Measurements from ENCODE around the gene PET100.

The PET100 gene

DNA sequence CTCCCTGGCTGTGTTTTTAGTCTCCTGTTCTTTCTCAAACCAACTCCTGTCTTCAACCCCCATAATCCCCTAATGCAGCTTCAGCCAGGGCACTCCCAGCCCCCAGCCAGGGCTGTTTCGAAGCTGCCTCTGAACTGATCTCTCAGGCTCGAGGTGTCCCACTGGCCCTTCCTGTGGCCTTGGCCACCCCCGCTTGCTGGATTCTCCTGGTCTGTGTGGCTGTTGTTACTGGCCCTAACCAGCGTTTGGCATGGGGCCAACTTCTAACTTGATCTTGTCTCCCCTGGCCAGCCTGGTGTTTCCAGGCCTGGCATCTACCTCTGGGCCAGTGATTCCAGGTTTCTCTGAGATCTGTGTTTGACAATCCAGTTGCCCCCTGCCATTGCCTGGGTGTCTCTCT, 11.2 kb upstream of the PET100 start:
- H3K27ac ChIP-seq (replicated peaks) = no peak overlapping the region
- H3K4me3 ChIP-seq (replicated peaks; ENCODE audit: insufficient read depth, low read length) = no peak overlapping the region
- DNase-seq (ENCODE audit: low read depth in 1 of 2, low spot score in 1 of 2) = no peak
- H3K27me3 ChIP-seq (ENCODE audit: insufficient read depth, poor library complexity, severe bottlenecking) = no peaks in the 10 kb centered on the region
- TF ChIP-seq GABPA (IDR thresholded peaks at IDR 0.05; ENCODE audit: low read depth) (no peak), POLR2AphosphoS5 (IDR thresholded peaks at IDR 0.05; ENCODE audit: low read depth) (no peak), SPI1 (IDR thresholded peaks at IDR 0.05; ENCODE audit: borderline replicate concordance, low read depth) (no peak)
- TF ChIP-seq, protein P1, sequence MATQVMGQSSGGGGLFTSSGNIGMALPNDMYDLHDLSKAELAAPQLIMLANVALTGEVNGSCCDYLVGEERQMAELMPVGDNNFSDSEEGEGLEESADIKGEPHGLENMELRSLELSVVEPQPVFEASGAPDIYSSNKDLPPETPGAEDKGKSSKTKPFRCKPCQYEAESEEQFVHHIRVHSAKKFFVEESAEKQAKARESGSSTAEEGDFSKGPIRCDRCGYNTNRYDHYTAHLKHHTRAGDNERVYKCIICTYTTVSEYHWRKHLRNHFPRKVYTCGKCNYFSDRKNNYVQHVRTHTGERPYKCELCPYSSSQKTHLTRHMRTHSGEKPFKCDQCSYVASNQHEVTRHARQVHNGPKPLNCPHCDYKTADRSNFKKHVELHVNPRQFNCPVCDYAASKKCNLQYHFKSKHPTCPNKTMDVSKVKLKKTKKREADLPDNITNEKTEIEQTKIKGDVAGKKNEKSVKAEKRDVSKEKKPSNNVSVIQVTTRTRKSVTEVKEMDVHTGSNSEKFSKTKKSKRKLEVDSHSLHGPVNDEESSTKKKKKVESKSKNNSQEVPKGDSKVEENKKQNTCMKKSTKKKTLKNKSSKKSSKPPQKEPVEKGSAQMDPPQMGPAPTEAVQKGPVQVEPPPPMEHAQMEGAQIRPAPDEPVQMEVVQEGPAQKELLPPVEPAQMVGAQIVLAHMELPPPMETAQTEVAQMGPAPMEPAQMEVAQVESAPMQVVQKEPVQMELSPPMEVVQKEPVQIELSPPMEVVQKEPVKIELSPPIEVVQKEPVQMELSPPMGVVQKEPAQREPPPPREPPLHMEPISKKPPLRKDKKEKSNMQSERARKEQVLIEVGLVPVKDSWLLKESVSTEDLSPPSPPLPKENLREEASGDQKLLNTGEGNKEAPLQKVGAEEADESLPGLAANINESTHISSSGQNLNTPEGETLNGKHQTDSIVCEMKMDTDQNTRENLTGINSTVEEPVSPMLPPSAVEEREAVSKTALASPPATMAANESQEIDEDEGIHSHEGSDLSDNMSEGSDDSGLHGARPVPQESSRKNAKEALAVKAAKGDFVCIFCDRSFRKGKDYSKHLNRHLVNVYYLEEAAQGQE (IDR thresholded peaks at IDR 0.05; ENCODE audit: insufficient replicate concordance, low read depth) = no peak
- TF ChIP-seq, protein P2, sequence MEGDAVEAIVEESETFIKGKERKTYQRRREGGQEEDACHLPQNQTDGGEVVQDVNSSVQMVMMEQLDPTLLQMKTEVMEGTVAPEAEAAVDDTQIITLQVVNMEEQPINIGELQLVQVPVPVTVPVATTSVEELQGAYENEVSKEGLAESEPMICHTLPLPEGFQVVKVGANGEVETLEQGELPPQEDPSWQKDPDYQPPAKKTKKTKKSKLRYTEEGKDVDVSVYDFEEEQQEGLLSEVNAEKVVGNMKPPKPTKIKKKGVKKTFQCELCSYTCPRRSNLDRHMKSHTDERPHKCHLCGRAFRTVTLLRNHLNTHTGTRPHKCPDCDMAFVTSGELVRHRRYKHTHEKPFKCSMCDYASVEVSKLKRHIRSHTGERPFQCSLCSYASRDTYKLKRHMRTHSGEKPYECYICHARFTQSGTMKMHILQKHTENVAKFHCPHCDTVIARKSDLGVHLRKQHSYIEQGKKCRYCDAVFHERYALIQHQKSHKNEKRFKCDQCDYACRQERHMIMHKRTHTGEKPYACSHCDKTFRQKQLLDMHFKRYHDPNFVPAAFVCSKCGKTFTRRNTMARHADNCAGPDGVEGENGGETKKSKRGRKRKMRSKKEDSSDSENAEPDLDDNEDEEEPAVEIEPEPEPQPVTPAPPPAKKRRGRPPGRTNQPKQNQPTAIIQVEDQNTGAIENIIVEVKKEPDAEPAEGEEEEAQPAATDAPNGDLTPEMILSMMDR (IDR thresholded peaks at IDR 0.05; ENCODE audit: insufficient read depth, low read length) = no peak

DNA sequence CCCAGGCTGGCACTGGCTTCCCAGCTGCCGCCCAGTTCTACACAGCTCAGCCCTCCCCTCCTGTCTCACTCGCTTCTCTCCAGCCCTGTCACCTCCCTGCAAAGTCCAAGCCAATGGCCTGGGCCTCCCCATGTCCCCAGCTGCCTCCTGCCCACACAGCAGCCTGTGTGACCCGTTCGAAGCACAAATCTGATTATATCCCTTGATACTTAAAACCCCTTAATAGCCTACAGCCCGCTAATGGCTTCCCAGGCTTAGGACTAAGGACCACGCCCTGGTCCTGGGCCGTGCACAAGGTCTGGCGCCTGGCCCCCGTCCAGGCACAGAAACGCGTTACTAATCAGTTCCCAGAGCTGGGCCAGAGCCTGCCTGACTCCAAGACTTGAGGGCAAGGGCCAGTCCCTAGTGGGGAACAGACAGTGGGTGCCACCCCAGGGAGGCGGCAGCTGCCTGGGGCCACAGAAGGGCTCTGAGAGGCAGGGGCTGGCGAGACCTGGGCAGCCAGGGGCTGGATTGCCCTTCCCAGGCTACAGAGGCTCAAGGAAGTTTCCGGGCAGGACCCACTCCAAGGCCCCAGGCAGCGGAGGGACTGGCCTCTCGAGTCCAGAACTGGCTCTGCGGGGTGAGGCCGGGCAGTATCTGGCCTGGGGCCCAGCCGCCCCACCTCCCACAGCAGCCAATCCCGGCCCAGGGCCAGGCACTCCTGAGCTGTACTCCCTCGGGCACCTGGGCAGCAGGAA, 10.7 kb upstream of the PET100 start:
- TF ChIP-seq, protein P1 (IDR thresholded peaks at IDR 0.05; ENCODE audit: insufficient replicate concordance, low read depth) = no peak
- TF ChIP-seq POLR2AphosphoS5 (IDR thresholded peaks at IDR 0.05; ENCODE audit: low read depth) = no peak
- TF ChIP-seq, protein P2 (IDR thresholded peaks at IDR 0.05; ENCODE audit: insufficient read depth, low read length) = no peak
- TF ChIP-seq SPI1 (IDR thresholded peaks at IDR 0.05; ENCODE audit: borderline replicate concordance, low read depth) = no peak
- TF ChIP-seq GABPA (IDR thresholded peaks at IDR 0.05; ENCODE audit: low read depth) = no peak
- DNase-seq (ENCODE audit: low read depth in 1 of 2, low spot score in 1 of 2) = no peak
- H3K4me3 ChIP-seq (replicated peaks; ENCODE audit: insufficient read depth, low read length) = no peak overlapping the region
- no peaks in the 10 kb centered on the region for H3K27me3 ChIP-seq (ENCODE audit: insufficient read depth, poor library complexity, severe bottlenecking)
- H3K27ac ChIP-seq (replicated peaks) = no peak overlapping the region

DNA sequence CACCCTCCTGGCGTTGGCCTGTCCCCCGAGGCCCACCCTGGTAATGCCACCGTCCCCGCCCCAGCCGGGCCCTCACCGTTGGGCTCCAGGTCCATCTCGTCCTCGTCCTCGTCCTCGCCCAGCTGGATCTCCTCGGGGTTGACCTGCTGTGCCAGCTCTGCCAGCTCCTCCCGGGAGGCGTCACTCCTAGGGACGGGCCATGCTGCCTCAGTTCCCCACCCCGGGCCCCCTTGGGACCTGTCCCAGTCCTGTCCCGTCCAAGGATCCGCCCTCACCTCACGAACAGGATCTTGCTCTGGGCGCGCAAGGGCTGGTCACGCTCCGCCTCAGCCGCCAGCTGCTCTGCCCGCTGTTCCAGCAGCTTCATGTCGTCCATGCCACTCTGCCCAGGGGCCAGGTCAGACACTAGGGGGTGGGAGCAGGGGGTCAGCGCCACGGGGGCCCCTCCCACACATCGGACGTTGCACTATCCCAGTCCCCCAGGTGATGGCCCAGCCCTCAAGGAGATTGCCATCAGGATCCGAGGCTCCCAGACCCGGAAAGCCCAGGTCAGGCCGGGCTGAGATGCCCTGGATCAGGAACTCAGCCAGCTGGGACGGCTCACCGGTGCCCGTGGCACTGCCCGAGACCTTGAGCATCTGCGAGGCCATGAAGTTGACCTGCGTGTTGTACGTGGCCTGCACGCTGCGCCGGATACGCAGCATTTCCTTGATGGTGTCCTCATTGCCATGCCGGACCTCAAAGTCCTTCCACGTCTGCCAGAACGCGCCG, 9.7 kb upstream of the PET100 start:
- no peak overlapping the region for H3K27ac ChIP-seq (replicated peaks)
- no peak overlapping the region for H3K4me3 ChIP-seq (replicated peaks; ENCODE audit: insufficient read depth, low read length)
- no peaks in the 10 kb centered on the region for H3K27me3 ChIP-seq (ENCODE audit: insufficient read depth, poor library complexity, severe bottlenecking)
- no peak for DNase-seq (ENCODE audit: low read depth in 1 of 2, low spot score in 1 of 2)
- TF ChIP-seq POLR2AphosphoS5 (IDR thresholded peaks at IDR 0.05; ENCODE audit: low read depth) (no peak), SPI1 (IDR thresholded peaks at IDR 0.05; ENCODE audit: borderline replicate concordance, low read depth) (no peak), GABPA (IDR thresholded peaks at IDR 0.05; ENCODE audit: low read depth) (no peak)
- TF ChIP-seq, protein P1 (IDR thresholded peaks at IDR 0.05; ENCODE audit: insufficient replicate concordance, low read depth) = no peak
- TF ChIP-seq, protein P2 (IDR thresholded peaks at IDR 0.05; ENCODE audit: insufficient read depth, low read length) = no peak
